Measurements from ENCODE around the gene CXCL8. TPM values are rescaled to one million over a fixed set of nuclear protein-coding genes. Genes with fewer than 3 reads are reported as not detected.

CXCL8 gene
- total RNA-seq, 1 experiment from 2014 or later = 79.5 TPM

Other genes with a start within 250 kb of the CXCL8 start
- under 0.01 and 0.12 TPM in 2 replicates for gene RASSF6, start 120.1 kb upstream of the CXCL8 start, total RNA-seq (2014; rRNA removed; shearing (Covaris generic))
- gene CXCL6, start 96.1 kb downstream of the CXCL8 start, total RNA-seq (2014; rRNA removed; shearing (Covaris generic)) = not detected in 2 replicates
- 0.72 TPM in 1 of 2 replicates, not detected in the other for gene PF4V1, start 112.7 kb downstream of the CXCL8 start, total RNA-seq (2014; rRNA removed; shearing (Covaris generic))
- gene CXCL1, start 128.8 kb downstream of the CXCL8 start, total RNA-seq (2014; rRNA removed; shearing (Covaris generic)) = 21.0 and 24.3 TPM in 2 replicates
- gene PF4, start 241.5 kb downstream of the CXCL8 start, total RNA-seq (2014; rRNA removed; shearing (Covaris generic)) = not detected in 2 replicates
- not detected in 2 replicates for gene PPBP, start 247.6 kb downstream of the CXCL8 start, total RNA-seq (2014; rRNA removed; shearing (Covaris generic))